Loucy (cell line): ENCODE results near the gene ATAD2B.

Experiments
- H2AFZ ChIP-seq: fragments of 200-600 bp; sonication (generic); 2 replicates; pipeline ENCODE4 v1.6.0; 2016; ENCODE audit warnings: antibody characterized with exemption, mild to moderate bottlenecking, low read length, moderate library complexity
- H3F3A ChIP-seq: fragments of 200-600 bp; 2 replicates; pipeline ENCODE4 v1.6.0; 2016; ENCODE audit warnings: antibody characterized with exemption, low read depth, mild to moderate bottlenecking
- H3K27me3 ChIP-seq: fragments of 200-600 bp; sonication (generic); 2 replicates; pipeline ENCODE4 v1.6.1; 2014; ENCODE audit warnings: low read length, mild to moderate bottlenecking; ENCODE audit not compliant: insufficient read depth, poor library complexity, severe bottlenecking
- H3K36me3 ChIP-seq: fragments of 200-600 bp; sonication (generic); 2 replicates; pipeline ENCODE4 v1.6.1; 2016; ENCODE audit warnings: low read length; ENCODE audit not compliant: insufficient read depth
- H3K4me1 ChIP-seq: fragments of 200-600 bp; sonication (generic); 2 replicates; pipeline ENCODE4 v1.5.1; 2014; ENCODE audit warnings: low read length, mild to moderate bottlenecking; ENCODE audit not compliant: insufficient read depth, poor library complexity, severe bottlenecking
- H3K4me2 ChIP-seq: fragments of 200-600 bp; sonication (generic); 2 replicates; pipeline ENCODE4 v1.6.0; 2014; ENCODE audit warnings: antibody characterized with exemption, low read length, low read depth, mild to moderate bottlenecking; ENCODE audit not compliant: poor library complexity, severe bottlenecking
- H3K4me3 ChIP-seq: fragments of 200-600 bp; sonication (generic); 2 replicates; pipeline ENCODE4 v1.5.1; 2014; ENCODE audit warnings: low read length, mild to moderate bottlenecking, mixed read lengths; ENCODE audit not compliant: poor library complexity, severe bottlenecking
- H3K79me2 ChIP-seq: fragments of 200-600 bp; sonication (generic); 2 replicates; pipeline ENCODE4 v1.6.1; 2014; ENCODE audit warnings: low read length; ENCODE audit not compliant: insufficient read depth
- H3K9ac ChIP-seq: fragments of 200-600 bp; sonication (generic); 2 replicates; pipeline ENCODE4 v1.6.0; 2014; ENCODE audit warnings: mild to moderate bottlenecking, low read depth, low read length, moderate library complexity; ENCODE audit not compliant: poor library complexity, severe bottlenecking
- H3K9me2 ChIP-seq: fragments of 200-600 bp; sonication (generic); replicated peaks from 2 replicates; pipeline ENCODE4 v1.6.1; 2016; ENCODE audit warnings: low read depth, low read length, mixed read lengths
- H3K9me3 ChIP-seq: fragments of 200-600 bp; sonication (generic); 2 replicates; pipeline ENCODE4 v1.6.1; 2014; ENCODE audit warnings: mild to moderate bottlenecking, antibody characterized with exemption, low read length, low read depth; ENCODE audit not compliant: insufficient read depth
- H4K20me1 ChIP-seq: fragments of 200-600 bp; sonication (generic); 2 replicates; pipeline ENCODE4 v1.6.0; 2014; ENCODE audit warnings: antibody characterized with exemption, low read length, mild to moderate bottlenecking; ENCODE audit not compliant: insufficient read depth, poor library complexity, severe bottlenecking
- CTCF ChIP-seq: fragments of 200-600 bp; sonication (generic); conservative IDR thresholded peaks from 2 replicates; pipeline ENCODE4 v1.5.1; 2014; ENCODE audit warnings: mild to moderate bottlenecking, antibody characterized with exemption, low read length
- EZH2phosphoT487 ChIP-seq: fragments of 200-600 bp; IDR thresholded peaks from 2 replicates; pipeline ENCODE4 v1.6.1; 2018; ENCODE audit warnings: antibody characterized with exemption, mild to moderate bottlenecking, moderate library complexity, borderline replicate concordance

The ATAD2B gene

GRCh38 chr2:23707096-23707495 is 219.8 kb downstream of the ATAD2B start:
- Histone ChIP-seq H3K4me3 (no peak overlapping the region), H3K4me2 (no peak overlapping the region), H3K4me1 (no peaks in the 10 kb centered on the region), H3K9me3 (no peaks in the 10 kb centered on the region), H3F3A (no peaks in the 10 kb centered on the region), H3K9ac (no peak overlapping the region), H3K36me3 (no peaks in the 10 kb centered on the region), H2AFZ (no peak overlapping the region), H3K79me2 (no peaks in the 10 kb centered on the region), H4K20me1 (no peaks in the 10 kb centered on the region), H3K9me2 (no peaks in the 10 kb centered on the region), H3K27me3 (no peaks in the 10 kb centered on the region)
- TF ChIP-seq CTCF (no peak), EZH2phosphoT487 (no peak)

- Histone ChIP-seq H3K9ac (no peak overlapping the region), H2AFZ (no peak overlapping the region), H3K9me2 (no peaks in the 10 kb centered on the region), H3K36me3 (no peaks in the 10 kb centered on the region), H3K4me3 (no peak overlapping the region), H4K20me1 (no peaks in the 10 kb centered on the region), H3F3A (no peaks in the 10 kb centered on the region), H3K9me3 (no peaks in the 10 kb centered on the region), H3K27me3 (no peaks in the 10 kb centered on the region), H3K4me2 (no peak overlapping the region), H3K79me2 (no peaks in the 10 kb centered on the region), H3K4me1 (no peaks in the 10 kb centered on the region)
- no peak for TF ChIP-seq CTCF
Measured at GRCh38 chr2:23706613-23707078, 220.3 kb downstream of the ATAD2B start.

- H3K9ac ChIP-seq = no peak overlapping the region
- no peaks in the 10 kb centered on the region for H3K9me2 ChIP-seq
- H3K36me3 ChIP-seq = no peaks in the 10 kb centered on the region
- no peaks in the 10 kb centered on the region for H4K20me1 ChIP-seq
- TF ChIP-seq EZH2phosphoT487 (no peak), CTCF (no peak)
- H3K4me1 ChIP-seq = no peaks in the 10 kb centered on the region
- H3K79me2 ChIP-seq = no peaks in the 10 kb centered on the region
- no peaks in the 10 kb centered on the region for H3F3A ChIP-seq
- no peaks in the 10 kb centered on the region for H3K9me3 ChIP-seq
- H2AFZ ChIP-seq = no peak overlapping the region
- no peak overlapping the region for H3K4me2 ChIP-seq
- no peak overlapping the region for H3K4me3 ChIP-seq
- H3K27me3 ChIP-seq = no peaks in the 10 kb centered on the region
Measured at GRCh38 chr2:23705771-23706612, 220.9 kb downstream of the ATAD2B start.
